ENCODE results near the gene THSD4.

DNA sequence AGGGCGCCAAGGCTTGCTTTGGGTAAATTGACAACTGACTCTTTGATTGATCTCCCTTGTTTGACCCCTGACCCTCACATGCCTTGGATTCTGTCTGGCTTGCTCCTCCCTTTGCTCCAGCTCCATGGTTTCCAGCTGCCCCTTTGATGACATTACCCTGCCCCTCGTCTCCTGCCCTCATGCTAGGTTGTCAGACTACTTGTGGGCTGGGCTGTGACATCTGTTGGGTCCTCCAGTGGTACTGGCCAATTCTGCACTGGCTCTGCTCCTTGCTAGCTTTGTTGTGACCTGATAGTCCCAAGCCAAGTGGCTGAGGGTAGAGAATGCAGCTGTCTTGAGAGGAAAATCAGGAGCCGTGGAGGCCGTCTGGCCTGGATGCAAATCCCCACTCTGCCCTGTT is 6.2 kb downstream of the THSD4 start:
- TF ChIP-seq CTCF (conservative IDR thresholded peaks at IDR 0.05 in 1 of 2, IDR thresholded peaks at IDR 0.05 in 1 of 2; ENCODE audit: extremely low read depth in 1 of 2, insufficient read depth in 1 of 2, low read depth in 1 of 2, low read length in 2 of 2) (no peak), EZH2 (IDR thresholded peaks at IDR 0.05; ENCODE audit: borderline replicate concordance, low read length) (no peak)
